Erythroblast (primary cell): ENCODE results near the gene TOMM6.
A peak's percentile ranks its signal among the peaks of the same experiment; 100 is the strongest.

Experiments used
- DNase-seq, 2 experiments: peaks; one replicate each; lab custom pipeline; 2025; lab: John Stamatoyannopoulos, UW
- GATA1 ChIP-seq: IDR thresholded peaks from 2 replicates; pipeline ENCODE4 v1.6.1; 2011; ENCODE audit warnings: low read depth, mild to moderate bottlenecking, control low read depth, low read length, moderate library complexity
- POLR2A ChIP-seq: IDR thresholded peaks from 2 replicates; pipeline ENCODE4 v1.6.1; 2011; ENCODE audit warnings: mild to moderate bottlenecking, low read length

Gene TOMM6

GRCh38 chr6:41774841-41775240, 12.7 kb upstream of the TOMM6 start:
- TF ChIP-seq POLR2A (no peak), GATA1 (no peak)
- DNase-seq, result no peak

GRCh38 chr6:41775293-41775882, 12.1 kb upstream of the TOMM6 start:
- TF ChIP-seq GATA1 (no peak), POLR2A (no peak)
- no peak for DNase-seq

- TF ChIP-seq GATA1, result no peak
- DNase-seq, result no peak
These were observed 9.8 kb upstream of the TOMM6 start for GRCh38 chr6:41777551-41778285.

- no peak for DNase-seq
- TF ChIP-seq POLR2A, result no peak
- no peak for TF ChIP-seq GATA1
These were observed 8.6 kb upstream of the TOMM6 start for GRCh38 chr6:41778895-41779294.

- TF ChIP-seq GATA1 (no peak), POLR2A (no peak)
- DNase-seq, result no peak
These were observed 8.2 kb upstream of the TOMM6 start for GRCh38 chr6:41779336-41779735.

- TF ChIP-seq GATA1 (no peak), POLR2A (peak; percentile 13)
These were observed 7.5 kb upstream of the TOMM6 start, which contains the start of gene FRS3 for GRCh38 chr6:41779788-41780550. FRS3 (minus strand) TSS chr6:41779900; CDS start chr6:41776987, 2,913 bp downstream.

GRCh38 chr6:41780551-41781365, 6.7 kb upstream of the TOMM6 start, which contains the start of gene PRICKLE4:
PRICKLE4 (plus strand) TSS chr6:41780782; CDS start chr6:41783474, 2,692 bp downstream.
- DNase-seq, result peak; percentile 56 to 60
- TF ChIP-seq GATA1 (no peak), POLR2A (no peak)

More at GRCh38 chr6:41779788-41780550, 7.5 kb upstream of the TOMM6 start, which contains the start of gene FRS3:
- peak; percentile 96 to 98 for DNase-seq

- TF ChIP-seq POLR2A (no peak), GATA1 (no peak)
- DNase-seq, result no peak
These were observed 6.1 kb upstream of the TOMM6 start for GRCh38 chr6:41781366-41781730.

- TF ChIP-seq POLR2A, result no peak
- TF ChIP-seq GATA1, result no peak
- DNase-seq, result no peak
These were observed 4.3 kb upstream of the TOMM6 start for GRCh38 chr6:41783106-41783780.

GRCh38 chr6:41784581-41785171, 2.8 kb upstream of the TOMM6 start:
- TF ChIP-seq POLR2A (no peak), GATA1 (no peak)
- no peak for DNase-seq

- TF ChIP-seq POLR2A (no peak), GATA1 (no peak)
- no peak for DNase-seq
These were observed 2.2 kb upstream of the TOMM6 start for GRCh38 chr6:41785254-41785653.

- TF ChIP-seq POLR2A, result no peak
- no peak for TF ChIP-seq GATA1
- no peak for DNase-seq
These were observed 1.6 kb upstream of the TOMM6 start for GRCh38 chr6:41785689-41786450.
